ENCODE measurements around the gene CCDC149. TPM values are rescaled to one million over a fixed set of nuclear protein-coding genes. Genes with fewer than 3 reads are reported as not detected.

CCDC149 gene
- polyA plus RNA-seq, 1 experiment = 13.9 TPM

GRCh38 chr4:24867766-24868296 is 45.0 kb downstream of the CCDC149 start:
- ChIA-PET CTCF (no interaction called here), POLR2A (no interaction called here)
- no peak for TF ChIP-seq CTCF (IDR thresholded peaks at IDR 0.05; ENCODE audit: low read depth, low read length)
- Histone ChIP-seq H3K27me3 (ENCODE audit: control insufficient read depth, insufficient read depth, low read length) (no peaks in the 10 kb centered on the region), H3K27ac (ENCODE audit: low read depth, low read length) (no peak overlapping the region), H3K9me3 (ENCODE audit: control insufficient read depth, insufficient read depth, low read length) (peaks cover 17% of the 10 kb centered on the region), H3K4me3 (ENCODE audit: low read depth, low read length) (no peak overlapping the region)
- DNase-seq (ENCODE audit: low read depth, low spot score) = no peak

- Histone ChIP-seq H3K27me3 (ENCODE audit: control insufficient read depth, insufficient read depth, low read length) (no peaks in the 10 kb centered on the region), H3K27ac (ENCODE audit: low read depth, low read length) (no peak overlapping the region), H3K9me3 (ENCODE audit: control insufficient read depth, insufficient read depth, low read length) (peaks cover 20% of the 10 kb centered on the region), H3K4me3 (ENCODE audit: low read depth, low read length) (no peak overlapping the region)
- no peak for DNase-seq (ENCODE audit: low read depth, low spot score)
- ChIA-PET CTCF (no interaction called here), POLR2A (no interaction called here)
- no peak for TF ChIP-seq CTCF (IDR thresholded peaks at IDR 0.05; ENCODE audit: low read depth, low read length)
Measured at GRCh38 chr4:24867251-24867650, 45.6 kb downstream of the CCDC149 start.

- H3K4me3 ChIP-seq (ENCODE audit: low read depth, low read length) = no peak overlapping the region
- no peaks in the 10 kb centered on the region for H3K27me3 ChIP-seq (ENCODE audit: control insufficient read depth, insufficient read depth, low read length)
- H3K27ac ChIP-seq (ENCODE audit: low read depth, low read length) = no peak overlapping the region
- ChIA-PET POLR2A (no interaction called here), CTCF (no interaction called here)
- H3K9me3 ChIP-seq (ENCODE audit: control insufficient read depth, insufficient read depth, low read length) = peaks cover 21% of the 10 kb centered on the region
- DNase-seq (ENCODE audit: low read depth, low spot score) = no peak
- no peak for TF ChIP-seq CTCF (IDR thresholded peaks at IDR 0.05; ENCODE audit: low read depth, low read length)
Measured at GRCh38 chr4:24865401-24865800, 47.4 kb downstream of the CCDC149 start.

GRCh38 chr4:24863799-24864198 is 49.0 kb downstream of the CCDC149 start:
- Histone ChIP-seq H3K9me3 (ENCODE audit: control insufficient read depth, insufficient read depth, low read length) (peaks cover 21% of the 10 kb centered on the region), H3K27me3 (ENCODE audit: control insufficient read depth, insufficient read depth, low read length) (no peaks in the 10 kb centered on the region), H3K27ac (ENCODE audit: low read depth, low read length) (no peak overlapping the region), H3K4me3 (ENCODE audit: low read depth, low read length) (no peak overlapping the region)
- TF ChIP-seq CTCF (IDR thresholded peaks at IDR 0.05; ENCODE audit: low read depth, low read length) = no peak
- POLR2A ChIA-PET = no interaction called here
- no peak for DNase-seq (ENCODE audit: low read depth, low spot score)
- CTCF ChIA-PET = no interaction called here

GRCh38 chr4:24862073-24862751 is 50.6 kb downstream of the CCDC149 start:
- Histone ChIP-seq H3K27me3 (ENCODE audit: control insufficient read depth, insufficient read depth, low read length) (no peaks in the 10 kb centered on the region), H3K9me3 (ENCODE audit: control insufficient read depth, insufficient read depth, low read length) (peaks cover 21% of the 10 kb centered on the region), H3K4me3 (ENCODE audit: low read depth, low read length) (no peak overlapping the region), H3K27ac (ENCODE audit: low read depth, low read length) (no peak overlapping the region)
- ChIA-PET CTCF (no interaction called here), POLR2A (no interaction called here)
- DNase-seq (ENCODE audit: low read depth, low spot score) = no peak
- TF ChIP-seq CTCF (IDR thresholded peaks at IDR 0.05; ENCODE audit: low read depth, low read length) = no peak
